Keratinocyte (primary cell): ENCODE measurements around the gene HLX. TPM values are rescaled to one million over a fixed set of nuclear protein-coding genes. Genes with fewer than 3 reads are reported as not detected.

ENCODE experiments used
- DNase-seq: peaks from one replicate; pipeline ENCODE4 v3.0.0-alpha.2; 2011; ENCODE audit warnings: low read depth, missing footprints, low spot score
- FAIRE-seq: peaks from 2 replicates; lab custom pipeline; 2011; peaks lifted over from hg19 to GRCh38; lab: Jason Lieb, UNC
- H2AFZ ChIP-seq: 2 replicates; pipeline ENCODE4 v1.6.0; 2012; ENCODE audit warnings: low read length, control low read depth, inconsistent platforms; ENCODE audit not compliant: control insufficient read depth
- H3K27ac ChIP-seq: 2 replicates; pipeline ENCODE4 v1.5.1; 2011; ENCODE audit warnings: low read length; ENCODE audit not compliant: control insufficient read depth, insufficient read depth
- H3K27me3 ChIP-seq: 3 replicates; pipeline ENCODE4 v1.6.0; 2011; ENCODE audit warnings: low read length; ENCODE audit not compliant: control insufficient read depth, insufficient read depth; ENCODE audit errors: extremely low read depth
- H3K36me3 ChIP-seq, 2 experiments: 2 replicates in 1 of 2; 3 replicates in 1 of 2; pipeline ENCODE4 v1.5.1; 2011; ENCODE audit warnings: low read length in 2 of 2, mild to moderate bottlenecking in 1 of 2; ENCODE audit not compliant: control insufficient read depth in 2 of 2, insufficient read depth in 2 of 2; ENCODE audit errors: extremely low read depth in 1 of 2
- H3K4me1 ChIP-seq: 3 replicates; pipeline ENCODE4 v1.5.1; 2011; ENCODE audit warnings: low read length; ENCODE audit not compliant: control insufficient read depth, insufficient read depth; ENCODE audit errors: extremely low read depth
- H3K4me2 ChIP-seq: 3 replicates; pipeline ENCODE4 v1.6.0; 2011; ENCODE audit warnings: low read depth, low read length; ENCODE audit not compliant: control insufficient read depth, insufficient read depth; ENCODE audit errors: extremely low read depth
- H3K4me3 ChIP-seq, 3 experiments: fragments of 200-600 bp in 1 of 3; sonication (generic) in 1 of 3; 2 replicates in 2 of 3; 3 replicates in 1 of 3; pipeline ENCODE4 v1.5.1; 2011 to 2016; ENCODE audit warnings: low read length in 3 of 3, mild to moderate bottlenecking in 3 of 3, control low read depth in 2 of 3, inconsistent platforms in 1 of 3, low read depth in 1 of 3, mixed read lengths in 1 of 3, mixed run types in 1 of 3, moderate library complexity in 1 of 3; ENCODE audit not compliant: control insufficient read depth in 2 of 3, insufficient read depth in 2 of 3; ENCODE audit errors: extremely low read depth in 1 of 3
- H3K79me2 ChIP-seq: 2 replicates; pipeline ENCODE4 v1.6.0; 2012; ENCODE audit warnings: low read length; ENCODE audit not compliant: control insufficient read depth, insufficient read depth
- H3K9ac ChIP-seq: 3 replicates; pipeline ENCODE4 v1.6.0; 2011; ENCODE audit warnings: low read length; ENCODE audit not compliant: control insufficient read depth, insufficient read depth; ENCODE audit errors: extremely low read depth
- H3K9me1 ChIP-seq: 3 replicates; pipeline ENCODE4 v1.6.0; 2011; ENCODE audit warnings: low read length; ENCODE audit not compliant: control insufficient read depth, insufficient read depth; ENCODE audit errors: extremely low read depth
- H3K9me3 ChIP-seq: 2 replicates; pipeline ENCODE4 v1.5.1; 2012; ENCODE audit warnings: low read depth, low read length; ENCODE audit not compliant: control insufficient read depth
- H4K20me1 ChIP-seq: 3 replicates; pipeline ENCODE4 v1.6.0; 2011; ENCODE audit warnings: low read length; ENCODE audit not compliant: control insufficient read depth, insufficient read depth; ENCODE audit errors: extremely low read depth
- CTCF ChIP-seq, 3 experiments: IDR thresholded peaks in 1 of 3; conservative IDR thresholded peaks in 1 of 3; optimal IDR thresholded peaks in 1 of 3; 2 replicates in 2 of 3; 3 replicates in 1 of 3; pipeline versions ENCODE3 to v1.5.1; 2011; ENCODE audit warnings: low read length in 3 of 3, mild to moderate bottlenecking in 3 of 3, moderate library complexity in 2 of 3, control low read depth in 1 of 3, inconsistent platforms in 1 of 3; ENCODE audit not compliant: insufficient read depth in 2 of 3; ENCODE audit errors: extremely low read depth in 1 of 3
- EZH2 ChIP-seq: IDR thresholded peaks from one replicate; pipeline ENCODE4 v1.6.1; 2012; ENCODE audit warnings: inconsistent platforms, mild to moderate bottlenecking, low read length, moderate library complexity
- dilution Hi-C: fragments of 300-500 bp; cut with MboI; formaldehyde crosslinking; loops from one replicate; pipeline ENCODE4 v1.7.0; 2020; ENCODE audit warnings: low sequenced_read_pairs; ENCODE audit not compliant: extremely low pct_ligation_motif_present
- polyA plus RNA-seq, 5 experiments: library from polyadenylated mRNA; depleted of rRNA in 3 of 5; stranded (reverse) in 3 of 5; stranded (forward) in 1 of 5; unstranded in 1 of 5; fragments of >200 nt; gene quantifications; 1 replicate in 1 of 5; 2 replicates in 3 of 5; 3 replicates in 1 of 5; pipeline versions ENCODE4 v1.2.1 to v1.2.3, GENCODE V29; 2011 to 2012; ENCODE audit warnings: missing spikeins in 2 of 5, low read depth in 1 of 5, low replicate concordance in 1 of 5

The HLX gene
- polyA plus RNA-seq, 1 donor (not counting 4 experiments of a cell fraction or from before 2014, with no cell fraction given) = not detected

GRCh38 chr1:220921498-220921897 lies 42.3 kb downstream of the HLX start:
- H3K9ac ChIP-seq = no peak overlapping the region
- no peak overlapping the region for H3K4me2 ChIP-seq
- dilution Hi-C loops = no loop called here
- H3K9me1 ChIP-seq = no peaks in the 10 kb centered on the region
- H3K27ac ChIP-seq = no peak overlapping the region
- DNase-seq (no peak), FAIRE-seq (no peak)
- H4K20me1 ChIP-seq = no peaks in the 10 kb centered on the region
- H3K4me1 ChIP-seq = no peaks in the 10 kb centered on the region
- H3K79me2 ChIP-seq = no peaks in the 10 kb centered on the region
- H2AFZ ChIP-seq = no peak overlapping the region
- TF ChIP-seq CTCF (optimal IDR thresholded peaks at IDR 0.05 in 1 of 3, IDR thresholded peaks at IDR 0.05 in 1 of 3, conservative IDR thresholded peaks at IDR 0.05 in 1 of 3; ENCODE audit: extremely low read depth in 1 of 3, insufficient read depth in 2 of 3, low read length in 3 of 3) = no peak
- no peak for TF ChIP-seq EZH2
- H3K27me3 ChIP-seq = no peaks in the 10 kb centered on the region
- no peaks in the 10 kb centered on the region for H3K36me3 ChIP-seq
- H3K4me3 ChIP-seq = no peak overlapping the region
- no peaks in the 10 kb centered on the region for H3K9me3 ChIP-seq

- DNase-seq = no peak
- no peaks in the 10 kb centered on the region for H3K9me3 ChIP-seq
- dilution Hi-C loops = no loop called here
- H4K20me1 ChIP-seq = no peaks in the 10 kb centered on the region
- TF ChIP-seq EZH2 = no peak
- no peak for TF ChIP-seq CTCF (optimal IDR thresholded peaks at IDR 0.05 in 1 of 3, IDR thresholded peaks at IDR 0.05 in 1 of 3, conservative IDR thresholded peaks at IDR 0.05 in 1 of 3; ENCODE audit: extremely low read depth in 1 of 3, insufficient read depth in 2 of 3, low read length in 3 of 3)
- H3K27ac ChIP-seq = no peak overlapping the region
- H3K4me3 ChIP-seq = no peak overlapping the region
- H3K36me3 ChIP-seq = no peaks in the 10 kb centered on the region
- H3K27me3 ChIP-seq = no peaks in the 10 kb centered on the region
- no peak overlapping the region for H2AFZ ChIP-seq
- H3K9me1 ChIP-seq = no peaks in the 10 kb centered on the region
- H3K79me2 ChIP-seq = no peaks in the 10 kb centered on the region
- no peak overlapping the region for H3K9ac ChIP-seq
- no peak for FAIRE-seq
- H3K4me2 ChIP-seq = no peak overlapping the region
- H3K4me1 ChIP-seq = no peaks in the 10 kb centered on the region
Observed at GRCh38 chr1:220921971-220922635, 42.9 kb downstream of the HLX start.
